ENCODE data around the gene JARID2.
A peak's percentile ranks its signal among the peaks of the same experiment; 100 is the strongest.

The JARID2 gene

GRCh38 chr6:15421945-15422733 is 176.3 kb downstream of the JARID2 start:
- DNase-seq (ENCODE audit: low spot score): no peak

DNA sequence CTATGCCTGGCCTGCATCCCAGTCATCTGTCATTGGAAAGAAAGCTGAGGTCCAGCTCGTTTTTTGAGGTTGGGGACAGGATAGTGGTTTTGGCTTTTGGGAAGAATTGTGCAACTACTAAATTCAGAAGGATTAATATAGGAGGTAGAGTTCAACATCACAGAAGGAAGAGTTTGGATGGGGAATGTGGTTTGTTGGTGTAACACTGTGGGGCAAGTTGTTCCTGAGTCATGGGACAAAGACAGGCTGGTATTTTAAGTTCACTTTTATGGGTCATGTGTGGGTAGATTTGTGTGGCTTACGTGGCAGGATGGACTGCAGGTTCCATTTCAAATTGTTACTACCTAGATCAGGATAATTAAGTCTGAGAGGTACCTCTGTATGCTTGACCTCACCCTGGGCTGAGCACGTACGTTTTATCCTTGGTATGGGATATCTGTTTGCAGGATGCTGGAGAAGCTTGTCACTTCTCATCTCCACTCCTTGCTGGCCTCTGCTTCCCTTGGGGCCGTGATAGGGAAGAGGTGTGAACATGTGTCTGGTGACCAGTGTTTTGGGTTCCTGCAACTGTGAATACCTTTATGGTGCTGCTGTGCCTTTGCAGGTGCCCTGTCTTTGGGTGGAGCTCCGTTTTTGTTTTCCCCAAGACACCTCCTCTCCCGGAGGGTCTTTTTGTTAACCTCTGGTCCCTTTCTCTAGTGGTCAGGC is 177.6 kb downstream of the JARID2 start:
- DNase-seq (ENCODE audit: low spot score): no peak

DNA sequence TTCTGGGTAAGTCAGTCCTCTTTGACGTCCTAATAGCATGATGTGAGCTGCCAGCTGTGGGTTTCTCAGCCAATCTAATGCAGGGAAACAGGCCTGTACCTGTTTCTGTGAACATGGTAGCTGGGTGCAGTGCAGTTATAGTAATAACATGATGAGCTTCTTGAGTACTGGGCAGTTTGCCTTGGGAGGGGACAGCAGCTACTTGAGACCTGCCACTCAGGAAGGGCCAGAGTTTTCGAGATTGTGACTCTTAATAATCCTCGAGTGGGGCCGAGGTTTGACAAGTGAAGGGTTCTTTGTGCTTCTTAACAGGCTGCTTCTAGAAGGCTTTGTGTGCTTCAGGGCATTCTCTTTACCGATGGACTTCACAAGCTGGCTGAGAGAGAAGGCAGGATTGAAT is 180.1 kb downstream of the JARID2 start:
- no peak for DNase-seq (ENCODE audit: low spot score)

DNA sequence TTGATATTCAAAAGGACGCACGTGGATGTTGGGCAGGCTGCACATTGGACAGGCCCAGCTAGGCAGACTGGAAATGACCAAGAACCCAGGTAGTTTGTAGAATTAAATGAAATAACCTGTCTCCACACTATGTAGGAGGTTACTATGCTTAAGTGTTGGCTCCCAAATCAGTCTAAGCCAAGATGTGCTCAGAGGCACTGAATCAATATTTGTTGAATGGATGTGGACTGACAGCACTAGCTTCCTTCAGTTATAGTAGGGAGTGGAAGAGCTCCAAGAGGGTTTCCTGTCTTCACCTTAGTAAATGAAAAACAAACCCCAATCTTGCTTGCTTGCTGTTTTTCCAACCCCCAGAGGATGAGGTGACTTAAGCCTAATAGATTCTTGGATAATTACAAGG is 180.5 kb downstream of the JARID2 start:
- no peak for DNase-seq (ENCODE audit: low spot score)

- no peak for DNase-seq (ENCODE audit: low spot score)
These were observed 181.0 kb downstream of the JARID2 start for GRCh38 chr6:15426901-15427300.

DNA sequence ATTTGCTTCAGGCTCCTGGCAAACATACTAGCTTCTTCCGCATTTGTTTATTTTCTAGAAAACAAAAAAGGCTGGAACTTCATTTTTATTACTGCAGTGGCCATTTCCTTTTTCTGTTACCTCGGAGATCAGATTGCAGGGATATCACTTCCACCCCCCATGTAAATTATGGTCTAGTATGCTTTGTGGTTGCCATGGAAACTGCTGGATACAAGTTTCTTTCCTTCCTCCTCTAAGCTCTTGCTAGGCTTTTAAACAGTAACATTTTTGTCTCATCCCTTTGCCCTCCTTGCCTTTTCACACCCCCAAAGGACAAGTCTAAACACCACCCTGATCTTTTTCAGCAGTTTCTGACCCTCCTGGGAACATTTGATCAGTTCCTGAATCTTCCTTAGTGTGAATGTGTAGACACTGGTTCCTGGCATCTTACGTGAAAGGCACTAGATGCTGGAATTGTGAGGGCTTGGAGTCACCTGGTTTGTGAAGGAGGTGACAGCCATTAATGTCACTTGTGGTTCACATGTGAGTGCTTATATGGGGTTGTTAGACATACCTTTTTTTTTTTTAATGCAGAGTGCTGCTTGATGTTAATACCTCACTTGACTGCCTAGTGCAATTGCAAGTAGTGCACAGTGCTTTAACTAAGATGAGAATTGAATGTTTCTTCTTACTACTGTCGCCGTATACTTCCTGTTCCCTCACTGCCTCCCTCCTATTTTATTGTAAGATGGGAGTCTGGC is 181.6 kb downstream of the JARID2 start:
- no peak for DNase-seq (ENCODE audit: low spot score)

- no peak for DNase-seq (ENCODE audit: low spot score)
These were observed 183.6 kb downstream of the JARID2 start for GRCh38 chr6:15429141-15430110.

GRCh38 chr6:15430186-15430585 is 184.3 kb downstream of the JARID2 start:
- DNase-seq (ENCODE audit: low spot score): no peak

DNA sequence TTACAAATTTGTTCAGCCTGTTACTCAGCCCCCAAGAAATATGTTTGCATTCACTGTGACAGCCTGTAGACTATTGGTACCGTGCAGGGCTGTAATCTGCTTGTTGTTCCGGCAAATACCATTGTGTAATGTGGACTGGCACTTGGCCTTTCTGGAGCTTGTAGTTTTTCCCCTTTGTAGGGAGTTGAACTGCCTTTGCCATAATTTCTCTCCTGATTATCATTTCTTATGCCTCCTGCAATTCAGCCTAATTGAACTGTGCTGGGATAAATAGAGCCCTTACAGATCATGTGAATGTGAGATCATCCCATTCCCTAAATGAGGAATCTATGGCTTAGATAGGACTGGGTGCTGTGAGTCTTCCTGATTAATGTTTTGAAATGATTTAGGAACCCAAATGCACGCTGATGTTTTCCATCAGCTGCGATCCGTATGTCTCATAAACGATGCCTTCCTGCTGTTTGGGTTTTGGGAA is 185.1 kb downstream of the JARID2 start:
- DNase-seq (ENCODE audit: low spot score): no peak

DNA sequence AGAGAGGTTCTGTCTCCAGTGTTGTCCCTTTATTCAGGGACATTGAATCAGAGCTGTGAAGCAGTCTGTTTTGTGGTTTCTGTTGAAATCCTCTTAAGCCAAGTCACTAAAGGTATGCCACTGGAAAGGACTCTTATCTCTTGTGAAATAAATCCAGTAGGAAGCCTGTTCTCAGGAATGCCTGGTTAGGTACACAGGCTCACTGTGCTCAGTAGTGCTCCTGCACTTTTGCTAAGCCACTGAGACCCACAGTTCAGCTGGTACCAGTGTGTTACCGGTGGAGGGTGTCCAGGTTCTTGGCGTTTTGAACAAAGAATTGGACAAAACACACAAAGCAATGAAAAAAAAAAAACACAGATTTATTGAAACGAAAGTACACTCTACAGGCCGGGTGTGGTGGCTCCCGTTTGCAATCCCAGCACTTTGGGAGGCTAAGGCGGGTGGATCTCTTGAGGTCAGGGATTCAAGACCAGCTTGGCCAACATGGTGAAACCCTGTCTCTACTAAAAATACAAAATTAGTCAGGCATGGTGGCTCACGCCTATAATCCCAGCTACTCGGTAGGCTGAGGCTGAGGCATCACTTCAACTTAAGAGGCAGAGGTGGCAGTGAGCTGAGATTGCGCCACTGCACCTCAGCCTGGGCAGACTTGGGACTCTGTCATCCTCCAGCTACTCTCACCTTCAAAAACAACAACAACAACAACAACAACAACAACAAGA is 186.1 kb downstream of the JARID2 start:
- no peak for DNase-seq (ENCODE audit: low spot score)

DNA sequence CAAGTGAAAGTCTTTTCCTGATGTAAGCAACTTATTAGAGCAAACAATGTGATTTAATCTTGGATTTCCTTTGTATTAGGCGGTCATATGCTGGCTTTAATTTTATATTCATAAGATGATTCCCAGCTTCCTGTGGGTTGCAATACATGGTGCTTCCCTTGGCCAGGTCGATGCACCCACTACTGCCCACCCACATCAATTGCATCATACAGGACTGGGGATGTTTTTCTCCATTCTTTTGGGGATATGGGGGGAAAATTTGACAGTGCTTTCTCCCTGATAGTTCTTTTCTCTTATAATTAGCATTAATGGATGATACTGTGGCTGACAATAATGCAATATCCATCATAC is 187.6 kb downstream of the JARID2 start:
- no peak for DNase-seq (ENCODE audit: low spot score)

GRCh38 chr6:15434263-15434662 is 188.4 kb downstream of the JARID2 start:
- DNase-seq (ENCODE audit: low spot score): no peak

DNA sequence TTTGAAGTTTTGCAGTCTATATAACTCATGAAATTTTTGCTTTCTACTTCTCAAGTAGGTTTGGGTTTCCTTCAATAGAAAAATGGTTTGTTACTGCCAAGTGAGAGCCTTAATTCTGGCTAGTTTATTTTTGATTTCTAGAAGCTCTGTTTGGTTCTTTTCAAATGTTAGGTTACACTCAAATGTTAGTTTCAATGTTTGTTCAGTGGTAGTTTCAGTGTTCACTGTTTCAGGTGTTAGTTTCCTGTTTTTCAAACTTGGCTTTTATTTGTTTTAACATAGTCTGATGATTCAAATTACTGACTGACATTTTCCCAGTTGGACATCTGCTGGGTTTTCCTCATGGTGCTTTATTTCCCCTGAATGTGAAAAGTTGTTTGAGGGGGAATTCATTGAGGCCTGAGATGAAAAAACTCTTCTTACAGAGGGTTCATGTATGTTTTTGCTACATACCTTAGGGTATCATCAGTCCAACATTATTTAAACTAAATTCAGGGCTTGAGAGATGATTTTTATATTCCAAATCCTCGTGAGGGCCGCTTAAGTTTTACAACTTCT is 189.0 kb downstream of the JARID2 start:
- no peak for DNase-seq (ENCODE audit: low spot score)

GRCh38 chr6:15435468-15435867 is 189.6 kb downstream of the JARID2 start:
- DNase-seq (ENCODE audit: low spot score): no peak

GRCh38 chr6:15436451-15436850 is 190.6 kb downstream of the JARID2 start:
- DNase-seq (ENCODE audit: low spot score): no peak

DNA sequence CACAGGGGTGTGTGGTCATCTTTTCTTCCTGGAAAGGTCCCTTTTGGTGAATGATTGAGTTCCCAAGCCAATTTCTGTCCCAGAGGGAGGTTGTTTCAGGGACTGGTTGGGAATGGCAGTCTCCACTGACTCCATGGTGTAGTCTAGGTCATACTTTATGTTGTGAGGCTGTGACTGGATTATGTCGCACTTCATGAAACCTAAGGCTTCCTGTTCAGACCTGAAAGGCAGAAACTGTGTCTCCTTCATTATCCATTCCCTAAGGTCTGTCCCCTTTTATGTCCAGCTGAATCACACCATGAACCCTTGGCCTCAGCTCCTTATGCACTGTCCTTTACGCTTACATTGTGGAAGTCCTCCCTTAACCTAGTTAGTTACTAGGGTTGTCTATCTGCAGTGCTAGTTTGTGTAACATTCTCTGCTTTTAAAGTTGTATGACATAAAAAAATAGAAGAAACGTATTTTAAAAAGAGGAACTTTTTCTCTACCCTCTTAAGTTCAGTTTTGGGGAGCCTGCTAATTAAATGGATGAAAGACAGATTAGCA is 191.3 kb downstream of the JARID2 start:
- no peak for DNase-seq (ENCODE audit: low spot score)

GRCh38 chr6:15439410-15440025 is 193.6 kb downstream of the JARID2 start:
- DNase-seq (ENCODE audit: low spot score): no peak

DNA sequence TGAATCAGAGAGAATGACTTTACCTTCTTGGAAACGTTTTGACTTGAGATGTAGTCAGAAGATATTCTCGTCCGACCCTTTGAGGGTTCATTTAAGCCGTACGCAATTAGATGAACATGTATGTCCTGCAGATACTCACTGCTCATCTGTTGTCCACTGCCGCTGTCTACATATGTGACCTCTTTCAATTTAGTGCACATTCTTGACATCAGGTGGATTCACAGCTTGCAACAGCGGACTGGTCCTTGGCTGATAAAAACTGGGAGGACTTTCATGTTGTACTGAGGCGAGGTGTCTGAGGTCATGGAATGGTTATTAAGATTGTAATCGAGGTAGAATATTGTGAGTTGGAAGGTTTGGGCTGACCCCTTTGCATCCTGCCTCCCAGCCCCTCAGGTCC is 194.2 kb downstream of the JARID2 start:
- DNase-seq (ENCODE audit: low spot score): no peak

GRCh38 chr6:15441215-15441868 is 195.5 kb downstream of the JARID2 start:
- DNase-seq (ENCODE audit: low spot score): peak; percentile 46

All from CD4-positive, alpha-beta T cell treated with Interleukin-2 at 100 ng/mL for 4 hours (primary cell).